Activated CD4-positive, alpha-beta T cell treated with anti-CD3 and anti-CD28 coated beads, Interleukin-2, Interleukin-4, amounts not matched to agents 100 ng/mL and 50 ng/mL, durations not matched to agents 16 hours and 8 hours (primary cell): ENCODE data around the gene GPX8.
A peak's percentile ranks its signal among the peaks of the same experiment; 100 is the strongest.

Source experiments
- DNase-seq: peaks from one replicate; pipeline ENCODE4 v3.0.0-alpha.2; 2020; ENCODE audit warnings: low spot score

GPX8 gene

DNA sequence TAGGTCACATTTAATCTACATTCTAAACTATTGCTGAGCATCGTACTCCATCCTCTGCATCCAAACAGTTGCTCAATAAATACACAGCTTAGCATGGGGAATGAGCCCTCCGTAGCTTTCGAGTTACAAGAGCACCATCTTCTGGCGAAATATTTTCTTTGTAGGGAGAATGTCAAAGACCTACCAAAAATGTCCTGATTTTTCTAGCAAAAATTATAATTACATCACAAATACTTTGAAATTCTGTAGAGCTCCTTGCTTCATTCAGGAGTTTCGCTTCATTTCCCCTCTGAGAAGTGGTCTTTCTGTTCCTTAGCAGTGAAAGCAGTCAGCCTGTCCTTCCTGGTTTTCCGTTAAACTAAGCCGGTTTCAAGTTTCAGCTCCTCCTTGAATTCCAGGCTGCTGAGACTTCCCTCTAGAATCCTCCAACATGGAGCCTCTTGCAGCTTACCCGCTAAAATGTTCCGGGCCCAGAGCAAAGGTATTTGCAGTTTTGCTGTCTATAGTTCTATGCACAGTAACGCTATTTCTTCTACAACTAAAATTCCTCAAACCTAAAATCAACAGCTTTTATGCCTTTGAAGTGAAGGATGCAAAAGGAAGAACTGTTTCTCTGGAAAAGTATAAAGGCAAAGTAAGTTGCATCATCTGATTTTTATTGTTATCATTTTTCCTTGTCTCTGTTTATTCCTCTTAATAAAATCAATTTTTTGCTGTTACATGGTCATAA, at the start of gene GPX8:
Gene GPX8, plus strand, starts transcription at position 409 of the 730 bp plus-strand sequence. Its CDS starts 22 bp downstream, at position 431.
- DNase-seq = peak; percentile 60

DNA sequence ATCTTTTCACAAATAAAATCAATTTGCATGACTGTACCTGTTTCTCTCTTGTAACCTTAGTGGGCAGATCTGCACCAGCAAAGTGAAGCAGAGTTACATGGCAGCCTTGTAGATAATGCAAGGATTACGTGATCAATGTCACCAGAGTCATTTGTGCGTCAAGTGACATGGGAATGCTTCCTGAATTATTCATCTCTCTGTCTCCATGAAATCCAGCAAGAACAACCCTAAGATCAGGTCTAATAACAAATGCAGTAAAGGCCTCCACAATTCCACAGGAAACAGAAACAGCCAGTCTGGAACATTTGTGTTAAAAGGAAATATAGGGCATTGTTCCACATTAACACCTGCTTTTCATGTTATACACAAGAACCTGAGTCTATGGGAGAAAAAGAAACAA, 49.8 kb upstream of the GPX8 start:
- DNase-seq = no peak

DNA sequence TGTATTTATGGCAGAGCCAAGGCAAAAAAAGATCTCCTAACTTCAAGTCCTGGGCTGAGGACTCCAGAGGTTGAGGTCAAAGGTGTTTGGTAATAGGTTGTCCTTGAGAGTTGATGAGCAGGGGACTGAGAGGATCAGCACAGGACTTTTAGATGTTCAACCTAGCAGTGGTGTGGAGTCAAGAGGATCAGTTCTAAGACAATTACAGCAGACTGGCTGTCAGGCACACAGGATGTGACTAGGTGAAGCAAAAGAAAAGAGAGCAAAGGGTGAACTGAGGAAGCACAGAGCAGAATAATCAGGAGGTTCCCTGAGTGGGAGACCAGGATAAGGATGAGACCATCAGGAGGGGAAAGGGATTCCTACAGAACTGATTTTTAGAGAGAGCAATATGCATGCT, 46.6 kb upstream of the GPX8 start:
- DNase-seq = no peak

GRCh38 chr5:55114061-55114460, 45.9 kb upstream of the GPX8 start:
- DNase-seq = no peak

DNA sequence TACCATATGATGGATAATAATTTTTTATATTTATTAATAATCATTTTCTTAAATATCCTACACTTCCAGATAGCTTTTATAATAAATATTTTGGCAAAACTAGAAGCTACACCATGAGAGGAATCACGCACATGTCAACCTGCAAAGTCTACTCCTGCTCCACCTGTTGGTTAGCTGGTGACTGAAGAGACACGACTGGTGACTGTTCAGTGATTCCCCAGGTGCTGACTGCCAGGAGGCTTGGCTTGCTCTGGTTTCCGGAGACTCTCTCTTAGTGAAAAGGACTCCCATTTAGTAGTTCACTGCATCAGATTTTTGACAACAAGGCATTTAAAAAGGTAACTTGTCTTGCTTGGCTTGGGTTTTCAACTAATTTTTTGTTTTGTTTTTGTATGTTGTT, 36.6 kb upstream of the GPX8 start:
- no peak for DNase-seq

DNA sequence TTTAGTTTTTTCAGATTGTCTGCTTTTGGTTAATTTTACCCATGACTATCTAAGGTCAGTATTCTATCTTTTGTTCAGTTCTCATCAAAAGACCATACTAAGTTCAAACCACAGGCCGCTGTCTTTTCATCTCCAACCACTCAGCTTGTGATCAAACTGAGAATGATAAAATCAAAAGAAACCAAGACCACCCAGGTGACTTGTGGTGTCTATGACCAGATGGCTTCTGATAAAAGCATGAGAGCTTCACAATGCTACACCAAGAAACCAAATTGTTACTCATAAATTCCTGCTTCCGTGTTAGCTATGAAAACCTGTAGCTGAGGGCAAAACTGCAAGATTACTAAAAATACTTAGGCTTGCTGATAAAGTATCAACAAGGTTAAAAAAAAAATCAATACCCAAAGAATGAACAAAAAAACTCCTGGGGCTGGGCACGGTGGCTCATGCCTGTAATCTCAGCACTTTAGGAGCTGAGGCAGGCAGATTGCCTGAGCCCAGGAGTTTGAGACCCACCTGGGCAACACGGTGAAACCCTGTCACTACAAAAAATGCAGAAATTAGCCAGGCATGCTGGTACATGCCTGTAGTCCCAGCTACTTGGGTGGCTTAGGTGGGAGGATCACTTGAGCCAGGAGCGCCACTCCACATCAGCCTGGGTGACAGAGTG, 25.8 kb upstream of the GPX8 start:
- peak; percentile 71 for DNase-seq

DNA sequence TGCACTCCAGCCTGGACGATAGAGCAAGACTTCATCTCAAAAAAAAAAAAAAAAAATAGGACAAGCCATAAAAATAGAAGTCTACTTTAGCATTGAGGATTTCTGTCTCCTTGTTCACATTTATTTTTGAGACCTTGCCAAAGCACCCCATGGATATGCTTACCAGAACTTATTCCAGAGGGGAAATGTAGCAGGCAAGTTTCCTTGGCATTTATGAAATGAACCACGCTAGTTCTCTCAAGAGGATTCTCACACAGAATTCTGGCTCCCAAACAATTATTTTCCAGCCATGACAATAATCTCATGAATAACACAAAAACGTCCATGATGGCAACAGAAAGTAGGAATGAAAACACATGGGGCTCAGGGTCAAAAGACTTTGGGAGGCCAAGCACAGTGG, 23.4 kb upstream of the GPX8 start:
- DNase-seq = no peak

GRCh38 chr5:55140908-55141665, 18.9 kb upstream of the GPX8 start:
- DNase-seq = no peak

DNA sequence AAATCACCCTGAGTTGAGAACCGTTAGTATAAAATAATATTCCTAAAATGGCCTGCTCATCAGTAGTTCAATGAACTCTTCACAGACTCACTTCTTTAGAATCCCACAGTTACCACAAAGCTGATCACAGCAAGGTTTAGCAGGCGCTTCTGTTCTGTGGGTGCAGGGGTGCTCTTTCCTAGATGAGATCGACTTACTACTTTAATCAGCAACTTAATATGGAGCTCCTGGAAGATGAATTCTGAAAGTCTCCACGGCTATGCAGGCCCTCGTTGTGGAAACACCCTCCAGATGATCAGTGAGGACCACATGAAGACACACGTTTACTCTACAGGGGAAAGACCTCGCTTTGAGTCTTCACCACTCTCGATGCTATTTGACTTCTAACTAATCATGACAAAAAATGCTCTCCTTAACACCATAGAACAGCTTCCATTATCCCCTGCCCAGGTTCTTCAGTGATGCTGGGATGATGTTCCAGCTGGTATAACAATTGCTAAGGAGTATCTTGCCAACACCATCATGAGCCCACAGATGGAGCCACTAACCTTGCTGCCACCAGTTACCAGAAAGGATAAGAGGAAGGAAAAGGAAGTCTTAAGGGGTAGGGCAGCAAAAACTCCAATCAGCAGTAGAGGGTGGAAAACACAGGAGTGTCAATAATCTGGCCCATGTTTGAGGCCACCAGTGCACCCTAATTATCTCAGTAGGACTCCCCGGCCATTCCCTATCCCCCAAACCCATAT, 17.9 kb upstream of the GPX8 start:
- DNase-seq = peak; percentile 27

- DNase-seq = no peak
These were observed 16.3 kb upstream of the GPX8 start for GRCh38 chr5:55143624-55144023.

DNA sequence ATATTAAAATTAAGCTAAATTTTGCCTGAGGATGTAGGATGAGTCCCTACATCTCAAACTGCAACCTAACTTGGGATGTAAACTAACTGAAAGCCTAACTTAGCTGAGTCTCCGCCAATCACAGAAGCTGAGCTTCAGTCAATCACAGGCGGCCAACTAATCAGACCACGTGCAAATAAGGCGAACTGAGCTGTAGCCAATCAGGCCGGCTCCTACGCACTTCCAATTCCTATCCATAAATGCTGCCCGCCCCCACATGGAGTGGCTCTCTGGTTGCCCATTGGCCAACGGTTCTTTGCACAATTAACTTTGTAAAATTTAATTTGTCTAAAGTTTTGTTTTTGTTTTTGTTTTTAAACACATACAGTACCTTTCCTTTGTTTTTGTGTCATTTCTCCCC, 13.9 kb upstream of the GPX8 start:
- DNase-seq = no peak

- peak; percentile 91 for DNase-seq
These were observed 13.3 kb upstream of the GPX8 start for GRCh38 chr5:55146543-55147151.

DNA sequence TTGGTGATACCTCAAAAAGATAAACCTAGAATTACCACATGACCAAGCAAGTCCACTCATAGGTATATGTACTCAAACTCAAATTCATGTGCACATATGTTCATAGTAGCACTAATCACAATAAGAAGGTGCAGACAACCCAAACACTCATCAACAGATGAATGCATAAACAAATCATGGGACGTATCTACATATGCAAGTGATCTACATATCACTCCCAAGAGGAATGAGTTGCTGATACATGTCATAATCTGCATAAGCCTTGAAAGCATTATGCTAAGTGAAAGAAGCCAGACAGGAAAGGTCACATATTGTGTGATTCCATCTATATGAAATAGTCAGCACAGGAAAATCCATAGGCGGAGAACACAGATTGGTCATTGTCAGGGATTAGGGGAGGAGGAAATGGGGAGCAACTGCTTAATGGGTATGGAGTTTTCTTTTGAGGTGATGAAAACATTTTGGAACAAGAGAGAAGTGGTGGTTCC, 10.6 kb upstream of the GPX8 start:
- no peak for DNase-seq

- no peak for DNase-seq
These were observed 7.8 kb upstream of the GPX8 start for GRCh38 chr5:55151923-55152842.

DNA sequence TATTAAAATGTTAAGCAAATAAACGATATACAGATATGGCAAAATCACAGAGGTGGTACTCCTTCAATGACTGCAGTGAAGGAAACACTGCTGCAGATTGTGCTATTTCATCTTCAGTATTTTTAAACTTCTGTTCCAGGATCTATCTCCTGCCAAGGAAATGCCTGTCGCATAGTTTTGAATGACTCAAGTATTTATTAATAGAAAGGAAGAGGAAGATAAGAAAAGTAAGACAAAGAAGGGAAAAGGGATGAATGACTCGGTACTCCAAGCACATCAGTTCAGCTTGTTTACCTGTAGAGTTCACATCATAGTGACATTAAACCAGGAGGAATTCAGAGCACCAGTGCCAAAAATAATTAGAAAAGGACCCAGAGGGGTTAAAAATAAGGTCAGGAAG, 5.1 kb upstream of the GPX8 start:
- no peak for DNase-seq

GRCh38 chr5:55160493-55161209, 680 bp downstream of the GPX8 start:
- no peak for DNase-seq

GRCh38 chr5:55162666-55163065, 2.7 kb downstream of the GPX8 start:
- no peak for DNase-seq

DNA sequence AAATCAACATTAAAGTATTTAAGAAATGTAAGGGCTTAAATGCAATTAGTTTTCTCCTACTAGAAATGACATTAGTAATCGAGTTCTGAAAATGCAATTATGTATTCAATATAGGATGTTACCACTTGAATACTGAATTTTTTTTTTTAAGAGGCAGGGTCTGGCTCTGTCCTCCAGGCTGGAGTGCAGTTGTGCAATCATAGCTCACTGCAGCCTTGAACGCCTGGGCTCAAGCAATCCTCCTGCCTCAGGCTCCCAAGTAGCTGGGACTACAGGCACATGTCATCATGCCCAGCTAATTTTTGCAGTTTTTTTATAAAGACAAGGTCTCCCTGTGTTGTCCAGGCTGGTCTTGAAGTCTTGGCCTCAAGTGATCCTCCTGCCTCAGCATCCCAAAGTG, 11.5 kb downstream of the GPX8 start:
- no peak for DNase-seq

DNA sequence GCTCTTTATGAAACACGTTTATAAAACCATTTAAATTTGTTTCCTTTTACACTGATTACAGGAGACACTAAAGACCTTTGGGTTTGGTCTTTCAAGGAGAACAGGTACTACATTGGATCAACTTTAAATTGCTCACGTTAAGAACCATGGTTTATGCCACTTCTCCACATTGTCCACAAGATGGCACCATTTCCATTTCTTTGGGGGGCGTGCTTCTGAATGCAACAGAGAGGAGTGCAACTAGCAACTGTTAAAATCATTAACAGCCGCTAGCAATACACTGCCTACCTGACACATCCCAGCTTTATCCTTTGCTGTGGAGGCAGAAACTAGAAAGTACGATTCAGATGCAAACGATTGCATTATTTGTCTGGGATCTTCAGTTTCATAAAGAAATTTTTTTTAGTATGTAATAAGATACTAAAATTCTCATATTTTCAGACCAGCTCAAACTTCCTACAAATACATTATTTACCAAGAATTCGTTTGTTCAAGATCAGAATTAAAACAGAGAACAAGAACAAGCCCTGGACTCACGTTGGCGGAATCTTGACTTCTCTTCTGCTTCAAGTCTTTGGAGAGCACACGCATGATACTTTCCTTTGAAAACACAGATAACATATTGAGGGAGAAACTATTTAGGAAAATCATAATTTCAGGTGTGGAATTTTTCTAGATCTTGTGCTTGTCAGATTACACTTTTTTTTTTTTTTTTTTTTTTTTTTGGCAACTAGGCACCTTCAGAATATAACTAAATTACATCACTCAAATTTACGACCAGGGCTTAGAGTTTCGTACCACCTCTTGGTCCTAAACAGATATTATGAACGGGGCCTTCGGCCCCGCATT, 12.3 kb downstream of the GPX8 start:
- DNase-seq = peak; percentile 85
